PFSK-1 (cell line): Measurements from ENCODE around the gene FCAMR. TPM values are rescaled to one million over a fixed set of nuclear protein-coding genes. Genes with fewer than 3 reads are reported as not detected.

ENCODE experiments used
- FOXP2 ChIP-seq: optimal IDR thresholded peaks from 2 replicates; pipeline ENCODE3; 2011; ENCODE audit warnings: borderline replicate concordance, control low read depth, inconsistent platforms; ENCODE audit not compliant: insufficient read depth; ENCODE audit errors: extremely low read length, extremely low read depth
- POLR2AphosphoS5 ChIP-seq: IDR thresholded peaks from 2 replicates; pipeline ENCODE4 v1.6.1; 2012; ENCODE audit warnings: low read depth, mild to moderate bottlenecking, control low read depth, low read length, moderate library complexity
- REST ChIP-seq, 2 experiments: IDR thresholded peaks; 2 replicates each; pipeline versions ENCODE4 v1.6.1 to v1.8.0; 2011 to 2012; ENCODE audit warnings: low read depth in 2 of 2, low read length in 2 of 2, control low read depth in 1 of 2, inconsistent platforms in 1 of 2, mild to moderate bottlenecking in 1 of 2, moderate library complexity in 1 of 2; ENCODE audit not compliant: insufficient read depth in 1 of 2
- SIN3A ChIP-seq: IDR thresholded peaks from 2 replicates; pipeline ENCODE4 v1.6.1; 2012; ENCODE audit warnings: mild to moderate bottlenecking, low read length, moderate library complexity, borderline replicate concordance; ENCODE audit not compliant: insufficient read depth
- TAF1 ChIP-seq: IDR thresholded peaks from 2 replicates; pipeline ENCODE4 v1.6.1; 2012; ENCODE audit warnings: low read length, control low read depth, borderline replicate concordance; ENCODE audit not compliant: insufficient read depth
- polyA plus RNA-seq: library from polyadenylated mRNA; unstranded; fragments of >200 nt; gene quantifications from one replicate; pipeline ENCODE4 v1.2.1, GENCODE V29; 2012; ENCODE audit warnings: low read depth, missing spikeins; ENCODE audit not compliant: insufficient read length

Gene FCAMR, protein sequence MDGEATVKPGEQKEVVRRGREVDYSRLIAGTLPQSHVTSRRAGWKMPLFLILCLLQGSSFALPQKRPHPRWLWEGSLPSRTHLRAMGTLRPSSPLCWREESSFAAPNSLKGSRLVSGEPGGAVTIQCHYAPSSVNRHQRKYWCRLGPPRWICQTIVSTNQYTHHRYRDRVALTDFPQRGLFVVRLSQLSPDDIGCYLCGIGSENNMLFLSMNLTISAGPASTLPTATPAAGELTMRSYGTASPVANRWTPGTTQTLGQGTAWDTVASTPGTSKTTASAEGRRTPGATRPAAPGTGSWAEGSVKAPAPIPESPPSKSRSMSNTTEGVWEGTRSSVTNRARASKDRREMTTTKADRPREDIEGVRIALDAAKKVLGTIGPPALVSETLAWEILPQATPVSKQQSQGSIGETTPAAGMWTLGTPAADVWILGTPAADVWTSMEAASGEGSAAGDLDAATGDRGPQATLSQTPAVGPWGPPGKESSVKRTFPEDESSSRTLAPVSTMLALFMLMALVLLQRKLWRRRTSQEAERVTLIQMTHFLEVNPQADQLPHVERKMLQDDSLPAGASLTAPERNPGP
- polyA plus RNA-seq = not detected

DNA sequence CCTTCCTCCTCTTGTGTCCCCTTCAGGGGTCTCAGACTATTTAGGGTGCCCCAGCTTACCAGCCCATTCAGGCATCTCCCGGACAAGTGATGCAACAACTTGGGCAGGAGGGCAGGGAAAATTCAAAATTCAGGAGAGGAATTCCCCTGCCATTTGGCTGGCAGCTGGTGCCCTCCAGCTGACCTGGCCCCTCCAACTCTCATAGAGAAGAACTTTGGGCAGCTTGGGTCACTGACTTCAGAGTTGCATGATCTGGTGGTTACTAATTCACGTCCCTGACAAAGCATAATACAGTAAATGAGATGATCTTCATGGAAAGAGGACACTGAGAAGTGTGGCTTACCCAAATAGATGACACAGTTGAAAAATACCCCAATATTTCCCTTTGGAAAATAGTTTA lies at the start of gene FCAMR:
TSS of gene FCAMR (minus strand) at position 15 of the 400 bp plus-strand sequence. CDS start 335 bp downstream, outside the sequence.
- TF ChIP-seq SIN3A (no peak), POLR2AphosphoS5 (no peak), REST (IDR thresholded peaks at IDR 0.05; ENCODE audit: insufficient read depth in 1 of 2, low read depth in 2 of 2, low read length in 2 of 2) (no peak), TAF1 (no peak)

DNA sequence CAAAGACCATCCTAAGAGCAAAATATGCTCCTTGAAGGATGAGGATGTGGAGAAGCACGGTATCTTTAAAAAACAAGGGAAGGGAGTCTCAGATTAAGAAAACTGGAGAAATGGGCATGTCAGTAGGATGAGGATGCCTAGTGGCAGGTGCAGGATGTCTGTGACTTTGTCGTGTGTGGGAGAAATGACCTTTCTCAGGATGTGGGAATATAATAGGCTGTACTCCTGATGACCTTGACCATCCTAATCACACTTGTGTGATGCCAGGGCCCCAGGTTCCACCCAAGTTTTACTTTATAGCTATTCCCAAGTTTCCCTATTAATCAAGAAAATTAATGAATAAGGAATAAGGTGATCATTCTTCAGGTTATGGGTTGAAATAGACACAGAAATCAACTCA lies 49.4 kb upstream of the FCAMR start:
- TF ChIP-seq SIN3A = no peak
- TF ChIP-seq FOXP2 = no peak
- TF ChIP-seq POLR2AphosphoS5 = no peak
- TF ChIP-seq REST (IDR thresholded peaks at IDR 0.05; ENCODE audit: insufficient read depth in 1 of 2, low read depth in 2 of 2, low read length in 2 of 2) = no peak
- TF ChIP-seq TAF1 = no peak

DNA sequence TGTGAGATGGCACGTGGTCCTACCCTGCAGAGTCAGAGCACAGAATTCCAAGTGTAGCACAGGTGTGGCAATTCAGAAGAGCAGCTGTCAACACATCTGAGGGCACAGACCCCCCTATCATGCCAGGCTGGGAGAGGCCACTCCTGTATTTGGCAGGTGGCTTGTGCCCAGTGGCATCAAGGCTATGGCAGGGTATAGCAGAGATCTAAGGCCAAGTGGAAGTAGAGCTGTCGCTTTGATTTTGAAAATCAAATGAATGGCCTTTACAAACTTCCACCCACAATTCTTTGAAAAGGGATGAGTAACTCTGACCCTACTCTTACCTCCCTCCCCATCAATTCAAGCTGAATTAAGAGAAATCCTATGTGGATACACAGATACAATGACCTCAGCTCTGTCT lies 48.9 kb upstream of the FCAMR start:
- no peak for TF ChIP-seq TAF1
- no peak for TF ChIP-seq POLR2AphosphoS5
- no peak for TF ChIP-seq FOXP2
- no peak for TF ChIP-seq REST (IDR thresholded peaks at IDR 0.05; ENCODE audit: insufficient read depth in 1 of 2, low read depth in 2 of 2, low read length in 2 of 2)
- no peak for TF ChIP-seq SIN3A

GRCh38 chr1:207018707-207019106 lies 48.4 kb upstream of the FCAMR start:
- TF ChIP-seq TAF1 = no peak
- no peak for TF ChIP-seq FOXP2
- no peak for TF ChIP-seq POLR2AphosphoS5
- TF ChIP-seq REST (IDR thresholded peaks at IDR 0.05; ENCODE audit: insufficient read depth in 1 of 2, low read depth in 2 of 2, low read length in 2 of 2) = no peak
- no peak for TF ChIP-seq SIN3A
